Progenitor cell of endocrine pancreas (in vitro differentiated cells): Measurements from ENCODE around the gene BTLA. TPM values are rescaled to one million over a fixed set of nuclear protein-coding genes. Genes with fewer than 3 reads are reported as not detected.

Experiments
- DNase-seq: peaks from one replicate; pipeline ENCODE4 v3.0.0; 2021; ENCODE audit warnings: low spot score; ENCODE audit not compliant: unreplicated experiment
- H3K27ac Mint-ChIP-seq: 2 replicates; pipeline ENCODE4 v1.8.0; 2021; ENCODE audit warnings: mild to moderate bottlenecking, moderate library complexity, mixed read lengths
- H3K27me3 Mint-ChIP-seq: 2 replicates; pipeline ENCODE4 v1.8.0; 2021; ENCODE audit warnings: mixed read lengths
- H3K36me3 Mint-ChIP-seq: 2 replicates; pipeline ENCODE4 v1.8.0; 2022; ENCODE audit warnings: mixed read lengths; ENCODE audit not compliant: insufficient read depth
- H3K4me1 Mint-ChIP-seq: 2 replicates; pipeline ENCODE4 v1.8.0; 2021; ENCODE audit warnings: low read depth, mixed read lengths
- H3K4me3 Mint-ChIP-seq: 2 replicates; pipeline ENCODE4 v1.8.0; 2021; ENCODE audit warnings: low read depth, mild to moderate bottlenecking, moderate library complexity, mixed read lengths
- H3K9me3 Mint-ChIP-seq: 2 replicates; pipeline ENCODE4 v1.8.0; 2021; ENCODE audit warnings: low read depth, mixed read lengths
- total RNA-seq: library from RNA; stranded (reverse); gene quantifications from 2 replicates; pipeline ENCODE4 v1.2.1, GENCODE V29; 2021
- TF ChIP-seq, protein P1 (sequence below): fragments of 200-600 bp; sonication (generic); IDR thresholded peaks from one replicate; pipeline ENCODE4 v1.5.0; 2021; ENCODE audit warnings: antibody characterized with exemption, mild to moderate bottlenecking; ENCODE audit not compliant: unreplicated experiment

Gene BTLA
- total RNA-seq, 1 donor from 2014 or later, result not detected

DNA sequence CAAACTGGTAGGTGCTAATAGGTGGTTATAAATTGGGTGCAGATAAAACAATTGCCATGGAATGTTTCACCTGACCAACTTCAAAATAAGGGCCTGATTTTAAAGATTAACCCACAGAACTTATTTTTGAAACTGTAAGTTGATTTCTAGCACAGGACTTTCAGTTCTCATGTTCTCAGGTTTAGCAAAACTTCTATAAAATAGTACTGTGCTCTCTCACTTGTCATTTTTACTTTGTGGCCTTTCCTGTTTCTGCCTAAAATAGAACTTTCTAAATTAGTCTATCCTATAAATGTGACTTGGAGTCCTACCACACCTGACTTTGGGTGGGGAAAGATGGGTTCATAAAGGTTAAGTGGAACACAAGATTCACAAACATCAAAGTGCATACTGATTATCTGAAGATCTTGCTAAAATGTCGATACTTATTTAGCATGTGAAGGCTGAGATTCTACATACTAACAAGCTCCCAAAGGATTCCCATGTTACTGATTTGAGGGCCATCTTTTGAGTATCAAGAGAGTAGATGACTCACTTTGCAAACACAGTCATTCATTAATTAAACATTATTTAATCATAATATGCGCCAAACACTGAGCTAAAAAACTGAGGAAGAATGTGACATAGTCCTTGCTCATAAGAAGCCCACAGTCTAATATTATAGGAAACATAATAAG lies 38.6 kb downstream of the BTLA start:
- Mint-ChIP-seq H3K4me1 (no peaks in the 10 kb centered on the region), H3K4me3 (no peak overlapping the region), H3K27me3 (no peaks in the 10 kb centered on the region), H3K27ac (no peak overlapping the region), H3K9me3 (no peaks in the 10 kb centered on the region), H3K36me3 (no peaks in the 10 kb centered on the region)
- TF ChIP-seq, protein P1, sequence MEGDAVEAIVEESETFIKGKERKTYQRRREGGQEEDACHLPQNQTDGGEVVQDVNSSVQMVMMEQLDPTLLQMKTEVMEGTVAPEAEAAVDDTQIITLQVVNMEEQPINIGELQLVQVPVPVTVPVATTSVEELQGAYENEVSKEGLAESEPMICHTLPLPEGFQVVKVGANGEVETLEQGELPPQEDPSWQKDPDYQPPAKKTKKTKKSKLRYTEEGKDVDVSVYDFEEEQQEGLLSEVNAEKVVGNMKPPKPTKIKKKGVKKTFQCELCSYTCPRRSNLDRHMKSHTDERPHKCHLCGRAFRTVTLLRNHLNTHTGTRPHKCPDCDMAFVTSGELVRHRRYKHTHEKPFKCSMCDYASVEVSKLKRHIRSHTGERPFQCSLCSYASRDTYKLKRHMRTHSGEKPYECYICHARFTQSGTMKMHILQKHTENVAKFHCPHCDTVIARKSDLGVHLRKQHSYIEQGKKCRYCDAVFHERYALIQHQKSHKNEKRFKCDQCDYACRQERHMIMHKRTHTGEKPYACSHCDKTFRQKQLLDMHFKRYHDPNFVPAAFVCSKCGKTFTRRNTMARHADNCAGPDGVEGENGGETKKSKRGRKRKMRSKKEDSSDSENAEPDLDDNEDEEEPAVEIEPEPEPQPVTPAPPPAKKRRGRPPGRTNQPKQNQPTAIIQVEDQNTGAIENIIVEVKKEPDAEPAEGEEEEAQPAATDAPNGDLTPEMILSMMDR, result no peak
- no peak for DNase-seq

DNA sequence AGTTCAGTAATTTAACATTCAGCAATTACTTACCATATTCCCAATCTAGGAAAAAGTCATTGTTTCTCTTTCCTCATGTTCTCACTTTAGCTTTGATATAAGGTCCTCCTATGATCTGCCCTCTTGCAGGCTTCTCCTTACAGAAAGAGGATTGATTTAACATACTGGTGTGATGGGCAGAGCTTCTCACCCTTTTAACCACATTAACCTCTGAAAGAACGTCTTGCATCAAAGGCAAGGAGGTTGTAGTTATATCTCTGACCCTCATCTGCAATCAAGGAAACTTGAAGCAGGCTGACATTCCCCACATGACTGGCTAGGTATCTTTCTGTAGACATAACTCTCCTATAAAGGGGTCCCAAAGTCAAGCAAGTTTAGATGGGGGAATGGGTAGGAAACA lies 39.5 kb downstream of the BTLA start:
- TF ChIP-seq, protein P1, result no peak
- no peaks in the 10 kb centered on the region for H3K27me3 Mint-ChIP-seq
- H3K4me1 Mint-ChIP-seq, result no peaks in the 10 kb centered on the region
- DNase-seq, result no peak
- H3K4me3 Mint-ChIP-seq, result no peak overlapping the region
- H3K9me3 Mint-ChIP-seq, result no peaks in the 10 kb centered on the region
- H3K36me3 Mint-ChIP-seq, result no peaks in the 10 kb centered on the region
- H3K27ac Mint-ChIP-seq, result no peak overlapping the region

DNA sequence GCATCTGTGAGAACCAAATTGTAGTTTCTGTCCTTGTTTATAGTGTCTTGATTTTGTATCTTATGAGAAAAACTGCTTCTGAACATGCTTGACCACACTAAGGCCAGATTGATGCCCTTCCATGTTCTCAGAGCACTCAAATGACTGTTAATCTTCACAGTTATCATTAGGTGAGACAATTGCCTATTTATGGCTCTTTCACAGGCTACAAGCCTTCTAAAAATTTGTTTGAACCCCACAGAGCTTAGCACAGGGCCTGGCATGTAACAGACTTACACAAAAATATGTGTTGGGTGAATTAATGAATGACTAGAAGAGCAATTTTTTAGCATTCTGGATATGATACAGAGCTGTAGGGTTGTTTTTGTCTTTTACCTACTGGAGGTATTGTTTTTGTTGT lies 43.1 kb downstream of the BTLA start:
- no peak overlapping the region for H3K4me3 Mint-ChIP-seq
- TF ChIP-seq, protein P1, result no peak
- no peaks in the 10 kb centered on the region for H3K4me1 Mint-ChIP-seq
- no peak overlapping the region for H3K27ac Mint-ChIP-seq
- no peak for DNase-seq
- no peaks in the 10 kb centered on the region for H3K27me3 Mint-ChIP-seq
- H3K9me3 Mint-ChIP-seq, result no peaks in the 10 kb centered on the region
- no peaks in the 10 kb centered on the region for H3K36me3 Mint-ChIP-seq

DNA sequence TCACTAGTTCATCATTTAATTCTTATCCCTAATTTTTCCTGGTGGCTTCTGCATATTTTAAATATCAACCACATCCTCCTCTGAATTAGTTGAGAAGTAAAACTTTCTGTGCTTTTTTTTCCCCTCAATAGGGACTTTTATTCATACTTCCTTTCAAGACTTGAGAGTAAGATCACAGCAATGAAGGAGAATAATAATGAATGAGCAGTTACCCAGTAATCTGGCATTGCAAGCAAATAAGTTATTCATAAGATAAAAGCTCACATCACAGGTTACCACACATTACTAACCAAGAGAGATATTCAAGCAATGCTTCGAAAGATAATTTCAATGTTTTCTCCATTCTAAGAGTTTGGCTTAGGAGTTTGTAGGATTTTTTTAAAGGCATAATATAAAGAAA lies 50.3 kb downstream of the BTLA start:
- no peak for DNase-seq
- TF ChIP-seq, protein P1, result no peak
- Mint-ChIP-seq H3K27me3 (no peaks in the 10 kb centered on the region), H3K27ac (no peak overlapping the region), H3K9me3 (no peaks in the 10 kb centered on the region), H3K4me1 (no peaks in the 10 kb centered on the region), H3K4me3 (no peak overlapping the region), H3K36me3 (no peaks in the 10 kb centered on the region)

DNA sequence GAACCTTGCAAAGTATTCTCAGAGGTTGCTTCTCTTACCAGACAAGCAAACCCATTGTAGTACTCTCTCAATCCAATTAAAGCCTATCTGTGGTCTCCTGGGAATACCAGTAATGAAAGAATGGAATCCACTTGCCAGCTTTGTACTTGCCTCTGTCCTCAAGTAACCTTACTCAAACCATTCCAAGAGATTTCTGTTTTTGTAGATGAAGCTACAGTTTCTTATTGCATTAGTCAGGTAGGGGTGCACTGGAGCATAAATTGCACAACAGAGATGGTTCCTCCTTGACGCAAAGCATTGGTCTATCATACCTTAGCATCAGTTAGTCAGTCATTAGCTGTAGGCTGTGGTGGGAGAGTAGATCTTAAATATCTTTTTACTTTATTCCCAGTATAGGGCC lies 52.9 kb downstream of the BTLA start:
- TF ChIP-seq, protein P1, result no peak
- no peaks in the 10 kb centered on the region for H3K36me3 Mint-ChIP-seq
- H3K27ac Mint-ChIP-seq, result no peak overlapping the region
- DNase-seq, result no peak
- H3K4me3 Mint-ChIP-seq, result no peak overlapping the region
- H3K9me3 Mint-ChIP-seq, result no peaks in the 10 kb centered on the region
- H3K4me1 Mint-ChIP-seq, result no peaks in the 10 kb centered on the region
- no peaks in the 10 kb centered on the region for H3K27me3 Mint-ChIP-seq
